Measurements from ENCODE around the gene HAAO.

Gene HAAO

DNA sequence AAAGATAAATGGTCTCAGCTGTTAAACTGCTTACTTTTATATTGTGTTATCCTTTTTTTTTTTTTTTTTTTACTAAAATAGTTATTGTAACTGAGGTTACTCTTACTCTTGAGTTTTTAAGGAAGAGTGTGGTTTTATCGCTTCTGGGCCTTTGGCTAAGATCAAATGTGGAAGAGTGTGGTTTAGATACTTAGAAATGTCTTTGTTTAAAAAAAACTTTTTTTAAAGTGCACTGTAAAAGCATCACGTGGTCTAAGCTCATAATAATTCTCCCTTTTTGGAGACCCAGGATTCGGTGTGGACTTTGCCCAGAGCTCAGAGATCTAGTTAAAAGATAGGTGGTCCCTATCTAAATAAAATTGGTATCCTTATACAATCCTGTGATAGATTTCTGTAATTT lies 16.6 kb downstream of the HAAO start:
- no peak for DNase-seq (ENCODE audit: low read depth in 1 of 2, low spot score in 1 of 2)
- Histone ChIP-seq H3K27me3 (ENCODE audit: insufficient read depth, poor library complexity, severe bottlenecking) (no peaks in the 10 kb centered on the region), H3K27ac (replicated peaks) (no peak overlapping the region), H3K4me3 (replicated peaks; ENCODE audit: insufficient read depth, low read length) (no peak overlapping the region)
- TF ChIP-seq GABPA (IDR thresholded peaks at IDR 0.05; ENCODE audit: low read depth) = no peak
- TF ChIP-seq POLR2AphosphoS5 (IDR thresholded peaks at IDR 0.05; ENCODE audit: low read depth) = no peak
- TF ChIP-seq SPI1 (IDR thresholded peaks at IDR 0.05; ENCODE audit: borderline replicate concordance, low read depth) = no peak
- TF ChIP-seq, protein P1, sequence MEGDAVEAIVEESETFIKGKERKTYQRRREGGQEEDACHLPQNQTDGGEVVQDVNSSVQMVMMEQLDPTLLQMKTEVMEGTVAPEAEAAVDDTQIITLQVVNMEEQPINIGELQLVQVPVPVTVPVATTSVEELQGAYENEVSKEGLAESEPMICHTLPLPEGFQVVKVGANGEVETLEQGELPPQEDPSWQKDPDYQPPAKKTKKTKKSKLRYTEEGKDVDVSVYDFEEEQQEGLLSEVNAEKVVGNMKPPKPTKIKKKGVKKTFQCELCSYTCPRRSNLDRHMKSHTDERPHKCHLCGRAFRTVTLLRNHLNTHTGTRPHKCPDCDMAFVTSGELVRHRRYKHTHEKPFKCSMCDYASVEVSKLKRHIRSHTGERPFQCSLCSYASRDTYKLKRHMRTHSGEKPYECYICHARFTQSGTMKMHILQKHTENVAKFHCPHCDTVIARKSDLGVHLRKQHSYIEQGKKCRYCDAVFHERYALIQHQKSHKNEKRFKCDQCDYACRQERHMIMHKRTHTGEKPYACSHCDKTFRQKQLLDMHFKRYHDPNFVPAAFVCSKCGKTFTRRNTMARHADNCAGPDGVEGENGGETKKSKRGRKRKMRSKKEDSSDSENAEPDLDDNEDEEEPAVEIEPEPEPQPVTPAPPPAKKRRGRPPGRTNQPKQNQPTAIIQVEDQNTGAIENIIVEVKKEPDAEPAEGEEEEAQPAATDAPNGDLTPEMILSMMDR (IDR thresholded peaks at IDR 0.05; ENCODE audit: insufficient read depth, low read length) = no peak
- TF ChIP-seq, protein P2, sequence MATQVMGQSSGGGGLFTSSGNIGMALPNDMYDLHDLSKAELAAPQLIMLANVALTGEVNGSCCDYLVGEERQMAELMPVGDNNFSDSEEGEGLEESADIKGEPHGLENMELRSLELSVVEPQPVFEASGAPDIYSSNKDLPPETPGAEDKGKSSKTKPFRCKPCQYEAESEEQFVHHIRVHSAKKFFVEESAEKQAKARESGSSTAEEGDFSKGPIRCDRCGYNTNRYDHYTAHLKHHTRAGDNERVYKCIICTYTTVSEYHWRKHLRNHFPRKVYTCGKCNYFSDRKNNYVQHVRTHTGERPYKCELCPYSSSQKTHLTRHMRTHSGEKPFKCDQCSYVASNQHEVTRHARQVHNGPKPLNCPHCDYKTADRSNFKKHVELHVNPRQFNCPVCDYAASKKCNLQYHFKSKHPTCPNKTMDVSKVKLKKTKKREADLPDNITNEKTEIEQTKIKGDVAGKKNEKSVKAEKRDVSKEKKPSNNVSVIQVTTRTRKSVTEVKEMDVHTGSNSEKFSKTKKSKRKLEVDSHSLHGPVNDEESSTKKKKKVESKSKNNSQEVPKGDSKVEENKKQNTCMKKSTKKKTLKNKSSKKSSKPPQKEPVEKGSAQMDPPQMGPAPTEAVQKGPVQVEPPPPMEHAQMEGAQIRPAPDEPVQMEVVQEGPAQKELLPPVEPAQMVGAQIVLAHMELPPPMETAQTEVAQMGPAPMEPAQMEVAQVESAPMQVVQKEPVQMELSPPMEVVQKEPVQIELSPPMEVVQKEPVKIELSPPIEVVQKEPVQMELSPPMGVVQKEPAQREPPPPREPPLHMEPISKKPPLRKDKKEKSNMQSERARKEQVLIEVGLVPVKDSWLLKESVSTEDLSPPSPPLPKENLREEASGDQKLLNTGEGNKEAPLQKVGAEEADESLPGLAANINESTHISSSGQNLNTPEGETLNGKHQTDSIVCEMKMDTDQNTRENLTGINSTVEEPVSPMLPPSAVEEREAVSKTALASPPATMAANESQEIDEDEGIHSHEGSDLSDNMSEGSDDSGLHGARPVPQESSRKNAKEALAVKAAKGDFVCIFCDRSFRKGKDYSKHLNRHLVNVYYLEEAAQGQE (IDR thresholded peaks at IDR 0.05; ENCODE audit: insufficient replicate concordance, low read depth) = no peak

DNA sequence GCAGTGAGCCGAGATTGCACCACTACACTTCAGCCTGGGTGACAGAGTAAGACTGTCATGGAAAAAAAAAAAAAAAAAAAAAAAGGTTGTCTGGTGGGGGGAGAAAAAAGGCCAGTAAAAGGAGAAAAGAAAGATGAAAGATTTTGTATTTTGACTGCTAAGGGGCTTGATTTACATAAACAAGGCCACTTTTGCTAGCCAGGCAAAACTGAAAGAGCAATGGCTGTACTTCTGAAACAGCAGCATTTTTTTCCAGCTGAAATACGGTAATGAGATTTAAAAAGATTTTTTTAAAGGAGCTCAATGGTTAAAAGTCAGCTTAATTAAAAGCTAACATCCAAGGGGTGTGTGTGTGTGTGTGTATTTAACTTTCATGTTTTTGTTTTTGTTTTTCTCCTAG lies 17.2 kb downstream of the HAAO start:
- TF ChIP-seq SPI1 (IDR thresholded peaks at IDR 0.05; ENCODE audit: borderline replicate concordance, low read depth) (no peak), GABPA (IDR thresholded peaks at IDR 0.05; ENCODE audit: low read depth) (no peak), POLR2AphosphoS5 (IDR thresholded peaks at IDR 0.05; ENCODE audit: low read depth) (no peak)
- TF ChIP-seq, protein P2 (IDR thresholded peaks at IDR 0.05; ENCODE audit: insufficient replicate concordance, low read depth) = no peak
- TF ChIP-seq, protein P1 (IDR thresholded peaks at IDR 0.05; ENCODE audit: insufficient read depth, low read length) = no peak
- Histone ChIP-seq H3K27ac (replicated peaks) (no peak overlapping the region), H3K27me3 (ENCODE audit: insufficient read depth, poor library complexity, severe bottlenecking) (no peaks in the 10 kb centered on the region), H3K4me3 (replicated peaks; ENCODE audit: insufficient read depth, low read length) (no peak overlapping the region)
- no peak for DNase-seq (ENCODE audit: low read depth in 1 of 2, low spot score in 1 of 2)

DNA sequence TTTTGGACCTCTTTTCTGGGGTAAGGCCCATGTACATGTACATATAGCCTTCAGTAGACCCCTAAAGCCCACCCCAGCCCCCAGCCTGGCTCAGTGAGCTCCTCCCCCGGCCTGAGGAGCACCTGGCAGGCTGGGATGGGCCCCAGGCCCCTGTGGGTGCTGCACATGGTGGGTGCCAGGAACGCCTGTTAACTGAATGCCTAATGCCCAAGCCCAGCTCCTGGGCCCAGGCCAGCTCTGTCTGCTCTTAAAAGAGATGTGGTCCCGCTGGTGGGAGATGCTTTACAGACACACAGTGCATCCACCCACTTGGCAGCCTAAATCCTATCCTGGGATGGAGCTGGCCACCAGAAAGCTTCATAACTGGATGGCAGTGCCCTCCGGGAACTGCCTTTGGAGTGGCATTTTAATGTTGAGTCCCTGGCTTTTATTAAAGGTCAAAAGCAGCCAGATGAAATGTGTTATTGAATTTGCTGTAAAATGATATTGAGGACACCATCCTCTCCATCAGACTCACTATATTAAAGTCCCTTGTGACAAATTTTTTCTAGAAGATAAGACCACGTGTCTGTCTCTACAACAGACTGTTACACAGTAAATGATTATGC lies 20.7 kb downstream of the HAAO start:
- DNase-seq (ENCODE audit: low read depth in 1 of 2, low spot score in 1 of 2) = no peak
- TF ChIP-seq POLR2AphosphoS5 (IDR thresholded peaks at IDR 0.05; ENCODE audit: low read depth) (no peak), GABPA (IDR thresholded peaks at IDR 0.05; ENCODE audit: low read depth) (no peak), SPI1 (IDR thresholded peaks at IDR 0.05; ENCODE audit: borderline replicate concordance, low read depth) (no peak)
- TF ChIP-seq, protein P1 (IDR thresholded peaks at IDR 0.05; ENCODE audit: insufficient read depth, low read length) = no peak
- TF ChIP-seq, protein P2 (IDR thresholded peaks at IDR 0.05; ENCODE audit: insufficient replicate concordance, low read depth) = no peak
- no peak overlapping the region for H3K4me3 ChIP-seq (replicated peaks; ENCODE audit: insufficient read depth, low read length)
- H3K27me3 ChIP-seq (ENCODE audit: insufficient read depth, poor library complexity, severe bottlenecking) = no peaks in the 10 kb centered on the region
- no peak overlapping the region for H3K27ac ChIP-seq (replicated peaks)

Data from HL-60 (cell line).